Left forelimb (tissue), 1 donor: ENCODE measurements around the gene ISCA1.
A peak's percentile ranks its signal among the peaks of the same experiment; 100 is the strongest.
"Not testable (repeated sequence)": the region's sequence is repeated elsewhere in the genome, so short reads cannot be mapped to it uniquely, and the experiment has no call there.

ENCODE experiments used
- DNase-seq: peaks from one replicate; pipeline ENCODE4 v3.0.0-alpha.2; 2018; ENCODE audit warnings: low spot score

Gene ISCA1

DNA sequence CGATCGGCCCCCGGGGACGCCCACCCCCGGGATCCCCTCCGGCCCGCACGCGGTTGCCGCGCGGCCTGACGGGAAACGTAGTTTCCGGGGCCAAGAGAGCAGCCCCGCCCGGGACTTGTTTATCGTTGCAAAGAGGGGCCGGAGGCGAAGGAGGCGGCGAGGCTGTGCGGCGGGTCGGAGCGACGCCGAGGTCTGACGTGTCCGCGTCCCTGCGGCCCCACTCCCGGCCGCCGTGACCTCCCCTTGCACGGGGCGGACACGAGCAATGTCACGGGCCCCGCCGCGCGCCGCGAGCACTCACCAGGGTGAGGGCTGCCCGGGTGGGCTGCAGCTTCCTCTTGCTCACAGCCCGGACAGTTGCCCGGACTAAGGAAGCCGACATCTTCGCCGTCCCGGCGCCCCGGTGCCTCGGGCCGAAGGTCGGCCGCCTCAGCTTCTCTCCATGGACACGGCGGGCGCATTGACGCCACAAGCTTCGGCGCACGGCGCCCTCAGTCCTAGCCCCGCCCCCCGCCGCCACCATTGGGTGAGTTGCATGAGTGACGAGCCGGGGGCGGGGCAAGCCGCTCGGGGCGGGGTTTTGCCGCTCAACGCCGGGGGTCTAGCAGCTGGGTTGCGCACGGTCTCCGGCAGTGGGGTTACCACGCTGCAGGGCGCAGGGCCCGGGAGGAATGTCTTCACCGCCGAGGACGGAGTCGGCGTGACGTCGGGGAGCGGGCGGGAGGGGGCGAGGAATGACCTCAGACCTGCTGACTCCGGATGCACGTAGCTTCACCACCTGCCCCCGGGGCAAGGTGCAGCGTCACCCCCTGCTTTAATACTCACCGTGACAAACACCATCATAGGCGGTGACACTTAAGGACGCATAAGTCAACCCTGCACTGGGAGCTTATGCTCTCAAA lies at the start of gene ISCA1:
Gene ISCA1 (minus strand): TSS at position 462 of the 902 bp plus-strand sequence. CDS start 80 bp downstream, at position 382.
- DNase-seq, result peak; percentile 97

GRCh38 chr9:86330186-86330585 lies 47.8 kb upstream of the ISCA1 start:
- DNase-seq, result no peak

DNA sequence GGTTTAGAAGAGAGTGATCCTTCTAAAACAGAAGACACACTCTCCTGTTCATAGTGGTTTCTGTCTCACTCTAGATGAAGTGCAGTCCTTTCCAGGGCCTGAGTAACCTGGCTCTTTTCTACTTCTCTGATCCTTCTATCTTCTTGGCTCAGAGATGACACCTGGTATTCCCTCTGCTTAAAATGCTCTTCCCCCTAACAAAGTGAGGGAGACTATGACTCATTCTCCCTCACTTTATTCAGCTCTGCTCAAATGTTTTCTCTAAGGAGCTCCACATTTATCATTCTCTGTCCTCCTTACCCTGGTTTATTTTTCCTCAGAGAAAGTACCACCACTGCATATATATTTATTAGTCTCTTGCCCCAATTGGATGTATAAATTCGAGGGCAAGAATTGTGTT lies 47.3 kb upstream of the ISCA1 start:
- DNase-seq, result no peak

- no peak for DNase-seq
Measured at GRCh38 chr9:86328156-86328555, 45.8 kb upstream of the ISCA1 start.

DNA sequence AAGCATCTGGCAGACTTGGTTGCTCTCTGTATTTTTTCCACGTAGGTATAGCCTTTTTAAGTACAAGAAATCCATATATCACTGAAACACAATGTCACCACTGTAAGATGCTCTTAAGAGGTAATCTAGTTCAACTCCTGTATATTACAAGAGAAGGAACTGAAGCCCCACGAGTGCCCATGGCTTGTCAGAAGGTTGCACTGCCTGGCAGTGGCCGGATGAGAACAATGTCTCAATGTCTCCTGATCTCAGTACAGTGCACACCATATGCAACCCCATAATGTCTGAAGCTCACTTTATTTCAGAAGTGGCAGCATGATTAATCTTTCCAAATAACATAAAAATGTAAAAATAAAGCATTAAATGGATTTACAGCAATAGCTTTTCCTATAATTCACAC lies 44.2 kb upstream of the ISCA1 start:
- no peak for DNase-seq

- DNase-seq, result no peak
Measured at GRCh38 chr9:86324901-86325300, 42.6 kb upstream of the ISCA1 start.

DNA sequence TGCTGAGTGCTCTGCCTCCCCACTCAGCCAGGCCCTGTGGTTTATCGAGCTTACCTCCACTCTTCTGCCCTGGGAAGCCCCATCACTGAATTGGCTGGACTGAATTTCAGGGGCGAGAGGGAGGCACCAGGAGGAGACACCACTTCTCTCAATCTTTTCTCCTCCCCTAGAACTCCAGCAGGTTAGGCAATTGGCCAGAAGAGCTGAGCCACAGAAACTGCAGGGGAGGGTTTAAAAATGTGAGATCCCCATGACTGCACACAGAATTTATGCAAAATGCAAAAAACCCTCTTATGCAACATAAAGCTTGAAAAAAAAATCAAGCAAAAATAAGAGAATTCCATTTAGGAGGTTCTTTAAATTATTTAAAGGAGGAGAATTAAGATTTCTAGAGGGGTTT lies 42.0 kb upstream of the ISCA1 start:
- no peak for DNase-seq

- DNase-seq, result no peak
Measured at GRCh38 chr9:86322973-86323644, 40.8 kb upstream of the ISCA1 start.

- DNase-seq, result no peak
Measured at GRCh38 chr9:86321373-86321772, 39.0 kb upstream of the ISCA1 start.

DNA sequence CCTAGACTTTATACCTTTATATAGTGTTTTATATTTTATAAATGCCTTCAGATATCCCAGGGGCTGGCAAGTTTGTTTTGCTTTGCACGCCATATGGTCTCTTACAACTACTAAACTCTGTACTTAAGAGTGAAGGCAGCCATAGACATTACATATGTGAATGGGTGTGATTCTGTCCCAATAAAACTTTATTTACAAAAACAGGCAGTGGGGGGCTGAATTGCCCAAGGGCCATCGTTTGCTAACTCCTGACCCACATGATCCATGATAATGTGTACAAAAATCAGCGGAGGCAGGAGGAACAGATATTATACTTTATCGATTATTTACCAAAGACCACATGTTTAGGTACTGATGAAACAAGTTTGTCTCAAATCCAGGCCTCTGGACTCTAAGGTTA lies 35.8 kb upstream of the ISCA1 start:
- DNase-seq, result no peak

- DNase-seq, result no peak
Measured at GRCh38 chr9:86315078-86315477, 32.7 kb upstream of the ISCA1 start.

DNA sequence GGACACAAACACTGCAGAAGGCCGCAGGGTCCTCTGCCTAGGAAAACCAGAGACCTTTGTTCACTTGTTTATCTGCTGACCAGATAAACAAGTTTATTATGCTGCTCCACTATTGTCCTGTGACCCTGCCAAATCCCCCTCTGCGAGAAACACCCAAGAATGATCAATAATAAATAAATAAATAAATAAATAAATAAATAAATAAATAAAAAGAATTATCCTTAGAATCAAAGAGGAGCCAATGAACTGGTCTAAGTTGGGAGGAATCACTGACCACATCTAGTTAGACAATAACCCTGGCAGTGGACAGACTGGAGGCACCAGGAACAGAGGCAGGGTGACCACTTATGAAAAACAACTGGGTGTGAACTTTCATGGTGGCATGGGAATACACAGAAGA lies 30.6 kb upstream of the ISCA1 start:
- not testable (repeated sequence) for DNase-seq

DNA sequence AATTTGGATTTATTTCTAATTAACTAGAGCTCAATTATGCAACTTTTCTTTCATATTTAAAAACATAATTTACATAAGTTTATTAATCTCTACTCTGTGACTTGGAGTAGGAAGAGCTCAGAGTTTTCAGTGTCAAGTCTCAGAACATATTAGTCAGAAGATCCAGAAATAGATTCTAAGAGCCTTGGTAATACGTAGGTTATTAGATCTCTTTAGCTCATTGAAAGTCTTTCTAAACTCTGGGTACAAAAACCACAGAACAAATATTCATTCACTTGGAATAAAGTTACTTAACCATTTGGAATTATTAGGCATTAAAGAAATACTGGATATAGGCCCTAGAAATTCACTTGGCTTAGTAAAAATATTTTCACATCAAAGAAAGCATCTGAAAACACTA lies 26.3 kb upstream of the ISCA1 start:
- DNase-seq, result no peak

DNA sequence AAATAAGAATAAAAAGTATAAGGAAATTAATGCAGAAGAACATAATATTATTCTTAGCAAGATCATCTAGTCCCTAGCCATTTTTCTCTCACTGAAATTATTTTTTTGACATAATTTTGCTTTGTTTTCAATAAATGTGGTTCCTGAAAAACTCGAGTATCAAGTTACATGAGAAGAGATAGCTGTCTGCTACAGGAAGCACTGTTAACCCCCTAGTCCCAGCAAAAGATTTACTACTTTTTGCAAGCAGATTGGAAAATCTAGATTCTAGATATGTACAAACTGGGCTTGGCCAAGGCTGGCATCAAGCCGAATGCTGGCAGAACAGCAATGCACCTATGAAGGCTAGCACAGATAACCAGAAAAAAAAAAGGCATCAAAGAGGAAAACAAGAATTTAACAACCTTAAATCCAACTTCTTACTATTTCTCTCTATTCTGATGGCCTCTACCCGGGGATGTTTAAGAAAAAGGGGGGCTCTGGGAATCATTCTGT lies 21.9 kb upstream of the ISCA1 start:
- DNase-seq, result no peak

GRCh38 chr9:86303316-86303975 lies 21.1 kb upstream of the ISCA1 start:
- DNase-seq, result no peak

DNA sequence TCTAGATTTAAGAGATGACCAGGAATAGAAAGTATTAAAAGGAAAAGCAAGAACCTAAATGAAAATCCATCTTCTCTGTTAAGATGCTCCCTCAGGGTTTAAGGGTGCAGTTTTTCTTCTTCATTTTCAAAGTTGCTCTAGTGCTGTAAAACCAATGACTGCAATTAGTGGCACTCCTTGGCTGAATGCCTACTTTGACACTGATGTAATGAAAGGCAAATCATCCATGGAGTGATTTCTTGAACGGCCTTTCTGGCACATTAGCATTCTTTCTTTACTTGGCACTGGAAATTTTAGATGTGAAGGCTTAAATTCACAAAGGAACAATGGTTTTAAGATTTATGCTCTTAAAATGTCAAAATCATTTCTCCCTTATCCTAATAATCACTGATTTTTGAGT lies 19.3 kb upstream of the ISCA1 start:
- no peak for DNase-seq

- DNase-seq, result no peak
Measured at GRCh38 chr9:86300701-86301100, 18.4 kb upstream of the ISCA1 start.

DNA sequence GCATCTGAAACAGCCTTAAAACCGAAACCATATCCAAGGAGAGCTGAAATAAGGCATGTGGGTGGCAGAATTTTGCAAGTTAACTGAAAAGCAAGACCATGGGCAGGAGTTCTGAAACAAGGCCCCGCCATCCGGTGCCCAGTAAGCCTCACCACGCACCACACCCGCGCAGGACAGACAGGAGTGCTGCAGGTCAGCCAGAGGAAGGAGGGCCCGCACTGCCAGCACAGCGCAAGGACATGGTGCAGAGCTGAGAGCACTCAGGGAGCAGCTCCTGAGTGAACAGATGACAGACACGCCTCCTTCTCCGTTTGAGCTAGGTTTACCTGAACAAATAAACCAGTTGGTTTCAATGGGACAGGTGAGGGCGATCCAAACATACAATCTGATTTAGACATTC lies 16.5 kb upstream of the ISCA1 start:
- no peak for DNase-seq

DNA sequence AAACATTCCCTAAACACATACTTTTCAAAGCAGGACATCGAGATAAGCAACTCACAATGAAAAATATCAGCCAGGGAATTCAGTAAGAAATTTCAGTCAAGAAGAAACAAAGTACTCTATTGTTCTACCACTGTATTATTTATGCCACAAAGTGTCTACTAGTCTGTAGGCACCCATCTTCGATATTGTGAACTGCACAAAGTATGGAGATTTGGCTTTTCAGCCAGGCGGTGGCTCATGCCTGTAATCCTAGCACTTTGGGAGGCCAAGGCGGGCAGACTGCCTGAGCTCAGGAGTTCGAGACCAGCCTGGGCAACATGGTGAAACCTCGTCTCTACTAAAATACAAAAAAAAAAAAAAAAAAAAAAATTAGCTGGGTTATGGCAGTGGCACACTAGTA lies 8.0 kb upstream of the ISCA1 start:
- DNase-seq, result not testable (repeated sequence)

GRCh38 chr9:86288499-86289198 lies 6.3 kb upstream of the ISCA1 start:
- no peak for DNase-seq

GRCh38 chr9:86287013-86287412 lies 4.7 kb upstream of the ISCA1 start:
- DNase-seq, result no peak

- no peak for DNase-seq
Measured at GRCh38 chr9:86286278-86286677, 3.9 kb upstream of the ISCA1 start.
